ENCODE data around the gene FMO1.

FMO1 gene

DNA sequence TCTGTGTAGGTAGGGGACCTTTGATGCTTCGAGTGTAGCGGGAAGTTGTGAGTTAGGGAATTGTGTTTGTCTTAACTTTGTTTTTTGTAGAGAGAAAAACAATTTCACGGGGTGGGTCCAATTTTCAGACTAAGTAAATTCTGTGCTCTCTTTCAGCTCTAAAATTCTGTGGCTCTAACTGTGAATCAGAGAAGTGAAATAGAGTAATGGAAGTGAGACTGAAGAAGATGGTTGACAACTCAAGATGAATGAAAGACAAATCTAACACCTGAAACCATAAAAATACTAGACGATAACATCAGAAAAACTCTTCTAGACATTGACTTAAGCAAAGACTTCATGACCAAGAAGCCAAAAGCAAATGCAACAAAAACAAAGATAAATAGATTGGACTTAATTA lies 4.4 kb upstream of the FMO1 start:
- H3K4me1 ChIP-seq (ENCODE audit: insufficient read depth, low read length): no peaks in the 10 kb centered on the region
- TF ChIP-seq EZH2 (IDR thresholded peaks at IDR 0.05; ENCODE audit: borderline replicate concordance, low read depth, low read length, severe bottlenecking): no peak
- TF ChIP-seq, protein P1, sequence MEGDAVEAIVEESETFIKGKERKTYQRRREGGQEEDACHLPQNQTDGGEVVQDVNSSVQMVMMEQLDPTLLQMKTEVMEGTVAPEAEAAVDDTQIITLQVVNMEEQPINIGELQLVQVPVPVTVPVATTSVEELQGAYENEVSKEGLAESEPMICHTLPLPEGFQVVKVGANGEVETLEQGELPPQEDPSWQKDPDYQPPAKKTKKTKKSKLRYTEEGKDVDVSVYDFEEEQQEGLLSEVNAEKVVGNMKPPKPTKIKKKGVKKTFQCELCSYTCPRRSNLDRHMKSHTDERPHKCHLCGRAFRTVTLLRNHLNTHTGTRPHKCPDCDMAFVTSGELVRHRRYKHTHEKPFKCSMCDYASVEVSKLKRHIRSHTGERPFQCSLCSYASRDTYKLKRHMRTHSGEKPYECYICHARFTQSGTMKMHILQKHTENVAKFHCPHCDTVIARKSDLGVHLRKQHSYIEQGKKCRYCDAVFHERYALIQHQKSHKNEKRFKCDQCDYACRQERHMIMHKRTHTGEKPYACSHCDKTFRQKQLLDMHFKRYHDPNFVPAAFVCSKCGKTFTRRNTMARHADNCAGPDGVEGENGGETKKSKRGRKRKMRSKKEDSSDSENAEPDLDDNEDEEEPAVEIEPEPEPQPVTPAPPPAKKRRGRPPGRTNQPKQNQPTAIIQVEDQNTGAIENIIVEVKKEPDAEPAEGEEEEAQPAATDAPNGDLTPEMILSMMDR (IDR thresholded peaks at IDR 0.05; ENCODE audit: borderline replicate concordance, extremely low read depth, low read length, poor library complexity, severe bottlenecking): no peak
- no peaks in the 10 kb centered on the region for H4K20me1 ChIP-seq (ENCODE audit: insufficient read depth, low read length)
- no peak overlapping the region for H3K4me3 ChIP-seq (ENCODE audit: low read depth in 1 of 2, low read length in 2 of 2)
- no peaks in the 10 kb centered on the region for H3K79me2 ChIP-seq (ENCODE audit: insufficient read depth, low read length)
- no peaks in the 10 kb centered on the region for H3K36me3 ChIP-seq (ENCODE audit: insufficient read depth, low read length)
- H3K4me2 ChIP-seq (ENCODE audit: insufficient read depth, low read length): no peak overlapping the region
- H3K9ac ChIP-seq (ENCODE audit: low read depth, low read length): no peak overlapping the region
- no peak for DNase-seq
- no peaks in the 10 kb centered on the region for H3K9me3 ChIP-seq (ENCODE audit: insufficient read depth, low read length, severe bottlenecking)
- no peak for ATAC-seq (ENCODE audit: insufficient read depth, low read depth)
- H3K27ac ChIP-seq (ENCODE audit: low read length): no peak overlapping the region
- no peaks in the 10 kb centered on the region for H3K27me3 ChIP-seq (ENCODE audit: insufficient read depth, low read length, poor library complexity)
- H2AFZ ChIP-seq (ENCODE audit: low read depth, low read length): no peak overlapping the region

DNA sequence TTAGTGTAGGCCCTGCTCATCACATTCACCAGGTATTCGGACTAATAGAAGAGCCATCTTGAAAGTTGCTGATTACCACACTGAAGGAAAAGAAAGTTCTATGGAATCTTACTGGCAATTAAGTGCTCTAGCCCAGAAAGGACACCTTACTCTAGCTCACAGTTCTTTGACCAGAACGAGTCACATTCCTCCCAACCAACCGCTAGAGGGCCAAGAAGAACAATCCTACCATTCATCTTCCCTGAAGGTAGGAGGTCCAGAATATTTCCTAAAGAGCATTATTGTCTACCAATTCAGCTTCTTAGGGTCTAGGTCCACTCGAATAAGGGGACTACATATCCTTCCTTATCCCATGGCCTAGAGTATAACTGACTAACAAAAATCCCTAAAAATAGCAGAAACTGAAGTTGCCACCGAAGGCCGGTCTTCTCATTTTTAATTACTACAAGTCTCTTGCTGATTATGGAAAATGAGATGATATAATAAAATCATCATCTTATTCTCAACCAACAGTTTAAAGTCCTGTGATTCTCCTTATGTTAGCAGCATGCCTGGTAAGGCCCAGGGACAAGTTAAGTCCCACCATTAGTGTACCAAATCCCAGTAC lies 2.7 kb upstream of the FMO1 start:
- no peak for TF ChIP-seq EZH2 (IDR thresholded peaks at IDR 0.05; ENCODE audit: borderline replicate concordance, low read depth, low read length, severe bottlenecking)
- TF ChIP-seq, protein P1 (IDR thresholded peaks at IDR 0.05; ENCODE audit: borderline replicate concordance, extremely low read depth, low read length, poor library complexity, severe bottlenecking): peak; percentile 66
- H3K79me2 ChIP-seq (ENCODE audit: insufficient read depth, low read length): no peaks in the 10 kb centered on the region
- H2AFZ ChIP-seq (ENCODE audit: low read depth, low read length): no peak overlapping the region
- H3K27ac ChIP-seq (ENCODE audit: low read length): no peak overlapping the region
- ATAC-seq (ENCODE audit: insufficient read depth, low read depth): peak; percentile 69; the same call in 2 of the 3 replicates
- no peak overlapping the region for H3K4me2 ChIP-seq (ENCODE audit: insufficient read depth, low read length)
- no peak overlapping the region for H3K4me3 ChIP-seq (ENCODE audit: low read depth in 1 of 2, low read length in 2 of 2)
- H3K36me3 ChIP-seq (ENCODE audit: insufficient read depth, low read length): no peaks in the 10 kb centered on the region
- H3K27me3 ChIP-seq (ENCODE audit: insufficient read depth, low read length, poor library complexity): no peaks in the 10 kb centered on the region
- H3K9me3 ChIP-seq (ENCODE audit: insufficient read depth, low read length, severe bottlenecking): no peaks in the 10 kb centered on the region
- no peak for DNase-seq
- no peaks in the 10 kb centered on the region for H4K20me1 ChIP-seq (ENCODE audit: insufficient read depth, low read length)
- H3K4me1 ChIP-seq (ENCODE audit: insufficient read depth, low read length): no peaks in the 10 kb centered on the region
- no peak overlapping the region for H3K9ac ChIP-seq (ENCODE audit: low read depth, low read length)

DNA sequence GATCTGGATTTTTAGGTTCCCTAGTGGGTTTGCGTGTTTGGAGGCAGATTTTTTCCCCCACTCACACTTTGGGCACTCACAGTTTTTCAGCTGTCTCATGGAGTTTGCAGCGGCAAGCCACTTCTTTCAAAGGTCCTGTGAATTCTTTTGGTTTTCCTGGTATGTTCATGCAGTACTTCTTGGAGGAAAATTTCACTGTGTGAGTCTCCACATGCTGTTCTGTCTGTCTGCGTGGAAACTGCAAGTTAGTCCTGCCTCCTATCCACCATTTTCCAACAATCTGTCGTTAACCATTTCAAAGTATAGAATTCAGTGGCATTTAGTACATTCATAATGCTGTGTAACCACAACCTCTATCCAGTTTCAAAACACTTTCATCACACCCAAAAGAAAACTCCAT lies 793 bp upstream of the FMO1 start:
- Histone ChIP-seq H3K9me3 (ENCODE audit: insufficient read depth, low read length, severe bottlenecking) (no peaks in the 10 kb centered on the region), H3K36me3 (ENCODE audit: insufficient read depth, low read length) (no peaks in the 10 kb centered on the region), H3K4me1 (ENCODE audit: insufficient read depth, low read length) (peaks cover 11% of the 10 kb centered on the region), H3K79me2 (ENCODE audit: insufficient read depth, low read length) (no peaks in the 10 kb centered on the region), H3K4me3 (ENCODE audit: low read depth in 1 of 2, low read length in 2 of 2) (no peak overlapping the region), H4K20me1 (ENCODE audit: insufficient read depth, low read length) (no peaks in the 10 kb centered on the region), H2AFZ (ENCODE audit: low read depth, low read length) (no peak overlapping the region), H3K27me3 (ENCODE audit: insufficient read depth, low read length, poor library complexity) (no peaks in the 10 kb centered on the region), H3K4me2 (ENCODE audit: insufficient read depth, low read length) (no peak overlapping the region), H3K9ac (ENCODE audit: low read depth, low read length) (no peak overlapping the region), H3K27ac (ENCODE audit: low read length) (no peak overlapping the region)
- TF ChIP-seq, protein P1 (IDR thresholded peaks at IDR 0.05; ENCODE audit: borderline replicate concordance, extremely low read depth, low read length, poor library complexity, severe bottlenecking): no peak
- TF ChIP-seq EZH2 (IDR thresholded peaks at IDR 0.05; ENCODE audit: borderline replicate concordance, low read depth, low read length, severe bottlenecking): no peak
- DNase-seq (no peak), ATAC-seq (ENCODE audit: insufficient read depth, low read depth) (no peak)
